GM19463 (cell line): ENCODE measurements around the gene MAGI1.

Experiments used
- ATAC-seq: cut with Tn5 transposase; IDR thresholded peaks from one replicate; pipeline ENCODE4 v1.9.1; 2021; ENCODE audit warnings: mild to moderate bottlenecking, moderate library complexity; ENCODE audit not compliant: unreplicated experiment

MAGI1 gene

GRCh38 chr3:65776494-65776893 is 262.2 kb downstream of the MAGI1 start:
- no peak for ATAC-seq

- ATAC-seq: no peak
These were observed 262.6 kb downstream of the MAGI1 start for GRCh38 chr3:65776081-65776480.

GRCh38 chr3:65772758-65773157 is 266.0 kb downstream of the MAGI1 start:
- ATAC-seq: no peak

GRCh38 chr3:65767551-65767950 is 271.2 kb downstream of the MAGI1 start:
- no peak for ATAC-seq

GRCh38 chr3:65762235-65762580 is 276.5 kb downstream of the MAGI1 start:
- ATAC-seq: no peak

- ATAC-seq: no peak
These were observed 277.1 kb downstream of the MAGI1 start for GRCh38 chr3:65761446-65762234.

GRCh38 chr3:65758876-65759598 is 279.7 kb downstream of the MAGI1 start:
- ATAC-seq: no peak

GRCh38 chr3:65758438-65758837 is 280.3 kb downstream of the MAGI1 start:
- ATAC-seq: no peak

- no peak for ATAC-seq
These were observed 286.1 kb downstream of the MAGI1 start for GRCh38 chr3:65752636-65753035.

GRCh38 chr3:65751123-65751700 is 287.5 kb downstream of the MAGI1 start:
- ATAC-seq: peak; percentile 61

GRCh38 chr3:65749066-65749465 is 289.7 kb downstream of the MAGI1 start:
- no peak for ATAC-seq

- no peak for ATAC-seq
These were observed 290.4 kb downstream of the MAGI1 start for GRCh38 chr3:65748326-65748725.

- no peak for ATAC-seq
These were observed 291.9 kb downstream of the MAGI1 start for GRCh38 chr3:65746848-65747247.

- no peak for ATAC-seq
These were observed 293.4 kb downstream of the MAGI1 start for GRCh38 chr3:65745306-65745705.

- ATAC-seq: no peak
These were observed 295.8 kb downstream of the MAGI1 start for GRCh38 chr3:65742914-65743313.

GRCh38 chr3:65741540-65741939 is 297.2 kb downstream of the MAGI1 start:
- no peak for ATAC-seq

- ATAC-seq: no peak
These were observed 298.7 kb downstream of the MAGI1 start for GRCh38 chr3:65739901-65740541.

GRCh38 chr3:65734792-65735191 is 303.9 kb downstream of the MAGI1 start:
- no peak for ATAC-seq

GRCh38 chr3:65734382-65734781 is 304.3 kb downstream of the MAGI1 start:
- no peak for ATAC-seq

- ATAC-seq: no peak
These were observed 305.3 kb downstream of the MAGI1 start for GRCh38 chr3:65733459-65733858.

GRCh38 chr3:65732051-65732935 is 306.4 kb downstream of the MAGI1 start:
- ATAC-seq: peak; percentile 96
